Stimulated activated CD4-positive, alpha-beta T cell treated with anti-CD3 and anti-CD28 coated beads, TNF-alpha, amount 100 ng/mL, for 4 hours (primary cell): ENCODE measurements around the gene AP1M2.
A peak's percentile ranks its signal among the peaks of the same experiment; 100 is the strongest.
"Not testable (repeated sequence)": the region's sequence is repeated elsewhere in the genome, so short reads cannot be mapped to it uniquely, and the experiment has no call there.

Experiments
- DNase-seq, 3 experiments: peaks; one replicate each; pipeline ENCODE4 v3.0.0-alpha.2; 2020; ENCODE audit warnings: low read depth in 3 of 3

AP1M2 gene

DNA sequence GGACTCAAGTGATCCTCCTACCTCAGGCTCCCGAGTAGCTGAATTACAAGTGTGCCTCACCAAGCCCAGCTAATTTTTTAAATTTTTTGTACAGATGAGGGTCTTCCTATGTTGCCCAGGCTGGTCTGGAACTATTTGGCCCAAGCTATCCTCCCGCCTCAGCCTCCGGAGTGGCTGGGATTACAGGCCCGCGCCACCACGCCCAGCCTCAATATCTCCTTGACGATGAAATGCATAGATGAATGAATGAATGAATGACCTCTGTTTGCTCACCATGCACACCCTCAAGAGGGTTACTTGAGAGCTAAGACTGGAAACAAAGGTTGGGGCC, 14.9 kb upstream of the AP1M2 start:
- no peak for DNase-seq

DNA sequence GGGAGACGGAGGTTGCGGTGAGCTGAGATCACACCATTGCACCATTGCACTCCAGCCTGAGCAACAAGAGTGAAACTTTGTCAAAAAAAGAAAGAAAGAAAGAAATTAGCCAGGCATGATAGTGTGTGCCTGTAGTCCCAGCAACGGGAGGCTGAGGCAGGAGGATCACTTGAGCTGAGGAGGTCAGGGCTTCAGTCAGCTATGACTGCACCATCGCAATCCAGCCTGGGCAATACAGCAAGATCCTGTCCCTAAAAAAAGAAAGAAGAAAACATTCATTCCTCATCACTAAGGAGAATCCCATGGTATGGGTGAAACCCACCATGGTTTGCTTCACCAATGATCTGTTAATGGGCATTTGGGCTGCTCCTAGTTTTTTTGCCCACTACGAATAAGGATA, 13.0 kb upstream of the AP1M2 start:
- DNase-seq: no peak

- no peak for DNase-seq
Observed at GRCh38 chr19:10593820-10594637, 6.9 kb upstream of the AP1M2 start.

DNA sequence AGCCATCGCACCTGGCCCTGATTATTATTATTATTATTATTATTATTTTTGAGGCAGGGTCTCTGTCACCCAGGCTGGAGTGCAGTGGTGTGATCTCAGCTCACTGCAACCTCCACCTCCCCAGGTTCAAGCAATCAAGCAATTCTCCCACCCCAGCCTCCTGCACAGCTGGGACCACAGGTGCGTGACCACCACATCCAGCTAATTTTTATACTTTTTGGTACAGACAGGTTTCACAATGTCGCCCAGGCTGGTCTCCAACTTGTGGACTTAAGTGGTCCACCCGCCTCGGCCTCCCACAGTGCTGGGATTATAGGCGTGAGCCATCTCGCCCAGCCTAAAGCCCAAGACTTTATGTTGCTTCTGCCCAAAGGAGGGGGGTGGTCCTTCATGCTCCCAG, 6.0 kb upstream of the AP1M2 start:
- DNase-seq: no peak

- no peak for DNase-seq
Observed at GRCh38 chr19:10587839-10588150, 683 bp upstream of the AP1M2 start.

DNA sequence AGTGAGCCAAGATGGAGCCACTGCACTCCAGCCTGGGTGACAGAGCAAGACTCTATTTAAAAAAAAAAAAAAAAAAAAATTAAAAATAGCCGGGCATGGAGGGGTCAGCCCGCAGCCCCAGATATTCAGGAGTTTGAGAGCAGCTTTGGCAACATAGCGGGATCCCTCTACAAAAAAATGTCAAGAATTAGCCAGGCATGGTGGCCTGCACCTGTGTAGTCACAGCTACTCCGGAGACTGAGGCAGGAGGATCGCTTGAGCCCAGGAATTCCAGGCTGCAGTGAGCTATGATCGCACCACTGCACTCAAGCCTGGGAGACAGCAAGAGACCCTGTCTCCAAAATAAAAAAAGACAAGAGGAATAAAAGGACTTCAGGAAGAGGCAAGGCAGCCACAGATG, 716 bp downstream of the AP1M2 start:
- no peak for DNase-seq

DNA sequence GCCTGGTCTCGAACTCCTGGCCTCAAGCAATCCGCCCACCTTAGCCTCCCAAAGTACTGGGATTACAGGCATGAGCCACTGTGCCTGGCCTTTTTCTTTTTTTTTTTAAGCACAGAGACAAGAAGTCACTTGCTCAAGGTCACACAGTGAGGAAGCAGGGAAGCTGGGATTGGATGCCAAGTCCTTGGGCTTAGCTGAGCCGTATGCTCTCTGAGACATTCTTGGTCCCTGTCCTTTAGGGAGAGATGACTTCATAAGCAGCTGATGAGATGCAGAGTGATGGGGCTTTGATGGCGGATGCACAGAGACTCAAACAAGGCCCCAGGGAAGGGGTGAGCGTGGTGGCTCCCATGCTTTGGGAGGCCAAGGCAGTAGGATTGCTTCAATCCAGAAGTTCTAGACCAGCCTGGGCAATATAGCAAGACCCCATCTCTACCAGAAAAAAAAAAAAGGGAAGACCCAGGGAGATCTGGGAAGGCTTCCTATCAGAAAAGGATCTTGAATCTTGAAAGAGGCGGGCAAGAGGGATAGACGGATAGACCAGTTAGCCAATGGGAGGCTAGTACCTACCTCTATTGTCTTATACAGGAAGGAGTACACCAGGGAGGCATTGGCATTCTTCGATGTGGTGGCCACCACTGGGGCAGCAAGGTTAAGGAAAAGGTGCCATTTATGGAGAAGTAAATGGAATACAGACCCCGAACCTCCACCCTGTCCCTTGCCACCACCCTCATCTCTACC, 3.9 kb downstream of the AP1M2 start:
- DNase-seq: no peak

DNA sequence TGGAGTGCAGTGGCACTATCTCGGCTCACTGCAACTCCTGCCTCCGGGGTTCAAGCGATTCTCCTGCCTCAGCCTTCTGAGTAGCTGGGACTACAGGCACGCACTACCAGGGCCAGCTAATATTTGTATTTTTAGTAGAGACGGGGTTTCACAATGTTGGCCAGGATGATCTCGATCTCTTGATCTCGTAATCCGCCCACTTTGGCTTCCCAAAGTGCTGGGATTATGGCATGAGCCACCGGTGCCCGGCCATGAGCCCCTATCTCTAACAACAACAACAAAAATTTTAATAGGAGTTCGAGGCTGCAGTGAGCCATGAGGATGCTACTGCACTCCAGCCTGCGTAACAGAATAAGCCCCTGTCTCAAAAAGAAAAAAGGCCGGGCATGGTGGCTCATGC, 5.0 kb downstream of the AP1M2 start:
- no peak for DNase-seq

DNA sequence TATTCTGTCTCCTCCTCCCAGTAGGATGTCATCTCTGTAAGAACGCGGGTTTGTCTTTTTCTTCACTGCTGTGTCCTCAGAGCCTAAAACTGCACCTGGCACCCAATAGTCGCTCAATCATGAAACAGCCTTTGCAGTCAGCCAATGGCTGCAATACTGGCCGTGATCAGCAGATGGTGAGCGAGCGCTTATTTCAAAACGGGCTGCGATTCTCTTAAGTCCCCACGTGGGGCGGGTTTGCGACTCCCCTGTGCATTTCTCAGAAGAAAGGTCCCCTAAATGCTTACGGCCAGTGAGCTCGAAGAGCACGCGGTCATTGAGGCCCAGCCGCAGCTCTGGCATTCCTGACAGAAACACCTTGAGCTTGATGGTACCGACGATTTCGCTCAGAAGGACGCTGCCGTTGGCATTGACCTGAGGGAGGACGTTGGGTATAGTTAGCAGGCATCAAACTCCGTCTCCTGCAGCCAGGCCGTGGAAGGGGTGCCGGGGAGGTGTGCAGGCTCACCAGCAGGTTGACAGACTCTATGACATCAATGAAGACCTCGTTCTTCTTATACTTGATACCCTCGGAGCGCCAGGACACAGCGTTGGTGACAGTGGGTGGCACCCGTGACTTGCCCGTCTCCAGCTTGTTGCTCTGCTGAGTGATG, 6.0 kb downstream of the AP1M2 start:
- DNase-seq: peak; percentile 77 to 79 (median 78)

DNA sequence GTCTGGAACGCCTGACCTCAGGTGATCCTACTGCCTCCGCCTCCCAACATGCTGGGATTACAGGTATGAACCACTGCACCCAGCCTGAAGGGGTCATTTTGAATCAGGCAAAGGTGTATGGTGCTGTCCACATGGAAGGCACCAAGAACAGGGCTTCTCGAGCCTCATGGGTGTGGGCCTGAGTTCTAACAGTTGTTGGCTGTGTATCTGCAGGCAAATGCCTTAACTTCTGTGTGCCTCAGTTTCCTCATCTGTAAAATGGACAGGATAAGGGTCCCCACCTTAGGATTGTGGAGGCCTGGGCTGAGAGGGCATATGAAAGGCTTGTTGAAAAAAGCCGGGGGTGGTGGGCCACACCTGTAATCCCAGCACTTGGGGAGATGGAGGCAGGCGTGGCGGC, 9.2 kb downstream of the AP1M2 start:
- DNase-seq: no peak

DNA sequence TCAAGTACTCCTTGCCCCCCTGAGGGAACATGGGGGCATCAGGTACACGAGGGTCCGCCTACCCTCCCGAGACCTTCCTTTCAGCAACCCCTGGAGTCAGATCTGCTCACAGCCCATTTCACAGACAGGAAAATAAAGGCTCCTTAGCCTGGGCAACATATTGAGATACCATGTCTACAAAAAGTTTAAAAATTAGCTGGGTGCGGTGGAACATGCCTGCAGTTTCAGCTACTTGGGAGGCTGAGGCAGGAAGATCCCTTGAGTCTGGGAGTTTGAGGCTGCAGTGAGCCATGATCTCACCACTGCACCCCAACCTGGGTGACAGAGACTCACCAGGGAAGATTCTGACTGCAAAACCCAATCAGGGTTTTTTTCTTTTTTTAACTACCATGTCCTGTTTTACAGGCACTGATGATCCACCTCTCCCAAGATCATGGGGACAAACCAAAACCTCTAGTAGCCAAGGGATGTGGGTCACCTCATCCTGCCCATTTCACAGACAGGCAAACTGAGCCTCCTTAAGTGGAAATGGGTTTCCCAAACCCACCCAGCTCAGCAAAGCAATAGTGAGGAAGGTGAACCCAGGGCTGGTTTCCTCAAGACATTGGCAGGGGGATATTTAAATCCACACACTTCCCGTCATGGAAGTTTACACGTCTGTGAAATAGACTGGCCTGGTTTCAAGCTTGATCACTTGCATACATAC, 11.9 kb downstream of the AP1M2 start:
- DNase-seq: no peak

DNA sequence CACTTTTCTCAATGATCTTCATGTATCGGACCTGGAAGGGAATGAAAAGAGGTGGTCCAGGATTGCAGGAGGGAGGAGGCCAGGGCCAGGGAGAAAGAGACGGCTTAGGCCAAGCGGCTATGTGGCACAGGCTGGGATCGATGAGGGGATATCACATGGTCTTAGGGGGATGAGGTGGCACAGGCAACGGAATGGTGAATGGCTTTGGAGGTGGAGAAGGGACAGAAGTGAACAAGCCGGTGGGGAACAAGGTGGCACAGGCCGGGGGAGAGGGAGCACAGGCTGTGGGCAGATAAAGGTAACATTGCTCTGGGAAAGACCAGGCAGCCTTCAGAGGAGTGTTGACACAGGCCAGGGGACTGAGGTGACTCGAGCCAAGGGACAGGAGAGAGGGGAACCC, 12.7 kb downstream of the AP1M2 start:
- no peak for DNase-seq

DNA sequence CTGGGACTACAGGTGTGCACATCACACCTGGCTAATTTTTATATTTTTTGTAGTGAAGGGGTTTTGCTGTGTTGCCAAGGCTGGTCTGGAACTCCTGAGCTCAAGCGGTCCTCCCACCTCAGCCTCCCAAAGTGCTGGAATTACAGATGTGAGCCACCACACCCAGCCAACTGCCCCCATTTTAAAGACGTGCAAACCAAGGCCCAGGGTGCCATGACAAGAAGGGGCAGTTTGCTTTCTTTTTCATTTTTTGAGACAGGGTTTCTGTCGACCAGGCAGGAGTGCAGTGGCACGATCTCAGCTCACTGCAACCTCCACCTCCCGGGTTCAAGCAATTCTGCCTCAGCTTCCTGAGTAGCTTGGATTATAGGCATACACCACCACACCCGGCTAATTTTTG, 13.3 kb downstream of the AP1M2 start:
- not testable (repeated sequence) for DNase-seq

DNA sequence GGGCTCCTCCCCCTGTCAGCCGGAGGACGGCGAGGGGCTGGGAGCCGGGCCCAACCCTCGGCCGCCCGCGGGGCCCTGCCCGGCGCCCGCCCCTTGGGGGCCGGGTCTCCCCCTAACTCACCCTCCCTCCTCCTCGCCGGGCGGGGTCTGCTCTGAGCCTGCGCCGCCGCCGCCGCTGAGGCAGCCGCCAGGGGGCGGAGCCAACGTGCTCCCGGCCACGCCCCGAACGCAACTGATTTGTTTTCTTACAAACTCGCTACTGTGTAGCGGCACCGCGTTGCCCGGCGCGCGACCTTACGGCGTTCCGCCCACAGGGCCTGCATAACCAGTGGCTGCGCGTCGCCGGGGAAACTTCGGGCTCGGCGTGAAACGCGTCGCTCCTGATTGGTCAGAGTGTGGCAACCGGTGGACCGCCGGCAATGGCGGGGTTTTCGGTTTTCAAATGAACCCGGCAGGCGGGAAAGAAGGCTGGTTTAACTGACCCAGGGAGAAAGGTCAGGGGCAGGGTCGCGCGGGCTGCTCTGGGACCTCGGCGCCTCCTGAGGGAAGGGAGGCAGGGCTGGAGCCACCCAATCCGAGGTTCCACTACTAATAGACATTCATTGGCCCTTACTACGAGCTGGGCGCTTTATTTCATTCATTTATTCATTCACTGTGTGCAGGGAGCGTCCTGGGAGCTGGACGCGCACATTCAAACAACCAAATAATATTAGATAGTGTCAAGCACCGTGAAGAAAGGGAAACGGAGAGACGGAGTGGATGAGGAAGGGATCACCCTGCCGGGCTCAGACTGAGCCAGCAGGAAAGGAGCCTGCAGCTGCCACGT, 18.1 kb downstream of the AP1M2 start, which contains the start of gene CDKN2D:
TSS of gene CDKN2D (minus strand) at position 154 of the 826 bp plus-strand sequence. CDS start 326 bp downstream, outside the sequence.
- DNase-seq: peak; percentile 98 to 100 (median 99)

GRCh38 chr19:10568062-10568825, 18.9 kb downstream of the AP1M2 start:
- DNase-seq: no peak

GRCh38 chr19:10567656-10568055, 19.5 kb downstream of the AP1M2 start:
- DNase-seq: no peak

DNA sequence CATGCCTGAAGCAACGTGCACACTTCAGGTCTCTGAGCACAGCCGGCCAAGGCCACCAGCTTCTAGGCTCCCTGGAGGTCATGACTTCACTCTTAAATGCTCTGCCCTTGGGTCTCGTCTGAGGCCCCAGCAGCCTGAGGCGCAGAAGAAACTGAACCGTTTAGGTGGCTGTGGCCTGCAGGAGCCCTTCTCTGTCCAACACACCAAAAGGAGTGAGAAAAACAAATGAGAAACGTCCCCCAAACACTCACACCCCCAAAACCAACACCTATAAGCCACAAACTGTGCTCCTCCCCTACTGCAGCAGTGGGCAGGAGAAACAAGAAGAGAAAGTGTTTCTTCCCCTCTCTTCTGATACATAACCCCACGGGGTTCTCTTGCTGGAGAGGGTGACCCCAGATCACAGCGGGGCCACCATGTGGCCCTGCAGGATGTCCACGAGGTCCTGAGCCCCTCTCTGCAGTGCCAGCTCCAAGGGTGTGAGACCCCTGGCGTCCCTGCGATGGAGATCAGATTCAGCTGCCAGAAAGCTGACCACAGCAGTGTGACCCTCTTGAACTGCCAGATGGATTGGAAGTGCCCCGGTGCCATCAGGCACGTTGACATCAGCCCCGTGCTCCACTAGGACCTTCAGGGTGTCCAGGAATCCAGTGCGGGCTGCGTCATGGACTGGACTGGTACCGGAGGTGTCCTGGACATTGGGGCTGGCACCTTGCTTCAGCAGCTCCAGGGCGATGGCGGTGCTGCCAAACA, 20.3 kb downstream of the AP1M2 start:
- no peak for DNase-seq

DNA sequence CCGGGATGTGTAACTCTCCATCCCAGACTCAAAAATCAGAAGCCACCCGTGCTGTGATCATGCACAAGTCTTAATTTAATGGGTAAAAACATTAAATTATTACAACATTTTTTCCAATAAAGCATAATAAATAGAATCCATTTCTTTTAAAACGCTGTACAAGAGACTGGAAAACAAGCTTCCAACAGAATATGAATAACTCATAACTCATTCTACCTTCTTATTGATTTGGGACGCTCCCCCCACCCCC, 20.8 kb downstream of the AP1M2 start:
- DNase-seq: no peak

- DNase-seq: peak; percentile 97 to 98 (median 97)
Observed at GRCh38 chr19:10565567-10566407, 21.3 kb downstream of the AP1M2 start, which contains the start of gene KRI1. KRI1 (minus strand) TSS chr19:10566010; CDS start chr19:10565999, 11 bp downstream.
